HG02642 (cell line): ENCODE data around the gene MYH2.
"Not testable (repeated sequence)": the region's sequence is repeated elsewhere in the genome, so short reads cannot be mapped to it uniquely, and the experiment has no call there.

Source experiments
- ATAC-seq: cut with Tn5 transposase; IDR thresholded peaks from one replicate; pipeline ENCODE4 v1.9.1; 2021; ENCODE audit warnings: mild to moderate bottlenecking; ENCODE audit not compliant: unreplicated experiment, poor library complexity

The MYH2 gene

DNA sequence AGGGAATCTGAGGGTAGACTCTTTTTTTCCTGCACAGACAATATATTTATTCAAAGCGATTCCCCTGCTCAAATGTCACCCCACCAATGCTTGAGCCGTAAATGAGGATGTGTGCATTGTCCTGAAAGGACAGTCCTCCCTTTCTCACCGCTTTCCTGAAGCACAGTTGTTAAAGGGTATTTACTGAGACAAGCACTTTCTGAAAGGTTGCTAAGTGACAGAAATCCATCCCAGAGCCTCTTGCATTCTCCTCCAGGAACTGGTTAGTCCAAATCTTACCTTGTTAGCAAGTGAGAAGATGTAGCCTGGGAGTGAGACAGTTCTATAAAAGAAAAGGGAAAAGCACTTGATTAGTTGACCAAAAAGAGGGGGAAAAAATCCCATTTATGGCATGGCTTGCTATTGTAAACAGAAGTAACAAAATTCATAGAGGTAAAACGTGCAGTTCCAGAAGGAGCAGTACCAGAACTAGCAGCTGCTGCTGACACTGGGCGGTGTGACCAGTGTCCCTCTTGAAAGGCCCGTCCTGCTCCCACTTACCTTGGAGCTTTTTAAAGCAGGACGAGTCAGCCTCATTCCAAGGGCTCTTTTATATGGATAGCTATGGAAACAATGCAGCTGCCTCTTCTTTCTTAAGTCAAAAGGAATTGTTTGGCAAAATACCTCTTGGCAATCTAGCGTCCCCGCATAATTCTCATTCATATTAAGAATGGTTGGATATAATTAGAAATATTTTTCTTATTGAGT lies at the start of gene MYH2:
MYH2 (minus strand) TSS at position 563 of the 747 bp plus-strand sequence. CDS start 1,738 bp downstream, outside the sequence.
- no peak for ATAC-seq

DNA sequence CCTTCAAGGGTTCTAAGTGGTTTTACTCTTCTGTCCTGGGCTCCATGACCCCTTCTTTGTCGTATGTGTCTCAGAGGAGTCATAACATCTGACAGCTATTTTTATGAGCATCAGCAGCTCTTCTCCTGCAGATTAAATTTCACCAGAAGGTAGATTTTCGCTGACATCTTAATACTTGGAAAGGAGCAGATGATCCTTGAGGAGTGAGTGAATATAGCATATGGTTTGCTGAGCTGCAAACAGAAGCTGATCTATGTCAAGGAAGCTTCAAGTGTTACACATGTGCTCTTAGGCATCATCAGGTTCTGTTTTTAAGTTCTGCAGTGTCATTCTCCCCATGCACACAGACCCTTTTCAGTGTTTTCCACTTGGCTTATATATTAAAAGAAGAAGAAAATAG lies 49.2 kb upstream of the MYH2 start:
- ATAC-seq: no peak

DNA sequence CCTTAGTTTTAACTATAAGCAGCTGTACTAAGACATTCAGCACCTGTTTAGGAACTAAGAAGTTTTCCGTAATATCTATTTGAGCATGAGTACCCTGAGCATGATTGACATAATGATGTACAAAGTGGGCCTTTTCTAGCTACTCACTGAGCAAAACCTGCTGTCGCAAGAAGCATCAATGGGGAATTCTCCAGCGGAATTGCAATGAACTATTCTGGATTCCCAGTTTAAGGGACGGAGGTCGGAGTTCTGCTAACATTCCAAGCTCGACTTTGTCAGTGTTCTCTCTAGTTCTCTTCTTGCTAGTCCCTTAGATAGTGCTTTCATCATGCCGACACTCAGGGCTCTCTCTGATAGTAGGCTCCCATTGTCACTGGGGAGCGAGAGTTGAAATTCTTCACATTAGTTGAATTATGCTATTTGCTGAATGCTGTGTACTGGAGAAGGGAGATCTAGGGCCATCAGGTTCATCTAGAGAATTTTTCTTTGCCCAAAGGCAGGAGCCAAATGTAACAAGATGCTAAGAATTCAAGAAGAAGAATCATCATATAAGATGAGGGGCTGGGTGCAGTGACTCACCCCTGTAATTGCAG lies 40.2 kb upstream of the MYH2 start:
- no peak for ATAC-seq

DNA sequence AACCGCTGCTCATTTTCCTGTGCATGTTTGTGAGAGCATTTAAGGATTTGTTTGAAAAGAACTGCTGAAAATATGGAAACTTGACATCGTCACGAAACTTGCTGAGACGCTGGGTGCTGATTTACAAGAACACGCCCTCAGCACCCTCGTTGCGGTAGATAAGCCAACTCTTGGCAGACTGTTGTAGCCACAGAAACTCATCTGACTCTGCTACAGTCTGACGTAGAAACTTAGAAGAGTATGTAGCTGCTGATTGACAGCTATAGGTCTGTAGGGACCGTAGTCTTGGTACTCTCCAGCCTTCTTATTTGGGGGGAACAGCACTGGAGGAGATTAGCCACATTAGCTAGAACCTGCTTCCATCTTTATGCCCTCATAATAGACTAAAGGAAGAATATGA lies 36.1 kb upstream of the MYH2 start:
- ATAC-seq: no peak

DNA sequence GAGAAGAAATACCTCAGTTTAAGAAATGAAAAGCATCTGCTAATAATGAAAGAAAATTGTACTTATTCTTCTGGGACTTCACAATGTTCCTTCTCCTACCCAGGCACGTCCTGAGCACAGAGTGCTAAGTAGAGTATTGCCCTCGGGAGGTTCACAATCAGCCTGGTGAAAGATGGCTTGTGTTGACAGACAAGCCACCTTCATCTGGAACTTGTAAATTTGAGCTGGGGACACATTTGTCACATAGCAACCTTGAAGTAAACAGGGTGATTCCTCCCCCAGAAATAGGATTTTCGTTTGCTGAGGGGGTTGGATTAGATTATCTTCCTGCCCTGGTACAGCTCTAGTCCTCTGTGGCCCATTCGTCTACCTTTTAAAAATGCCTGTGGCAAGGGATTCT lies 34.4 kb upstream of the MYH2 start:
- no peak for ATAC-seq

DNA sequence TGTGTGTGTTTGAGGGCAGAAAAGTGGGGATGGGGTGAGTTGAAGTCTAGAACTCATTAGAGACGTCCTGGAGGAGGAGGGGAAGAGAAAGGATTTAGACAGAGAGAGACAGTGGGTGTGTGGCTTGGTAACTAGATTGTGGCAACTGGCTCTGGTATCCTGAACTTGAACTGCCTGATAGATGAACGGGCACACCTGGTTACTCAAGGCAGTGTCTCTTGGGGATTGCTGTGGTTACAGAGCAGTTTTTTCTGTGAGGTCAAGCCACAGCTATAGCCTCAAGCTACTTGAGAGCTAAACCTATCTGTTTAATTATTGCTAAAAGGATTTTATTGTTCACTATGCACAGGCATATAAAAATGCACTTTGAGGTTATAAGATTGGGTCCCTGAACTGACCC lies 29.8 kb upstream of the MYH2 start:
- ATAC-seq: no peak

DNA sequence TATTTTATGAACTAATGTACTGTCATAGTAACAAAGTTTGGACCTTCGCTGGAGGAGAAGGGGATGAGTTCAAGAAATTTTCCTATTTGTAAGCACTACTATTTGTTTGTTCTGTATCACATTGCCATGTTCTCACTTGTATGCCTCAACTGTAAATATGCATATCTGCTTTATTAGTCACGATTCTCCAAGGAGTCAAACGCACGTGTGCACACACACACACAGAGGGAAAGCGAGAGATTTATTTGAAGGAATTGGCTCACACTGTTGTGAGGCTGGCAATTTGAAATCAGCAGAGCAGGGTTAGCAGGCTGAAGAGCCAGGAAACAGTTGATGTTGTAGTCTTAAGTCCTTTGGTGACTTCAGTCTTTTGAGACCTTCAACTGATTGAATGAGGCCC lies 24.9 kb upstream of the MYH2 start:
- no peak for ATAC-seq

DNA sequence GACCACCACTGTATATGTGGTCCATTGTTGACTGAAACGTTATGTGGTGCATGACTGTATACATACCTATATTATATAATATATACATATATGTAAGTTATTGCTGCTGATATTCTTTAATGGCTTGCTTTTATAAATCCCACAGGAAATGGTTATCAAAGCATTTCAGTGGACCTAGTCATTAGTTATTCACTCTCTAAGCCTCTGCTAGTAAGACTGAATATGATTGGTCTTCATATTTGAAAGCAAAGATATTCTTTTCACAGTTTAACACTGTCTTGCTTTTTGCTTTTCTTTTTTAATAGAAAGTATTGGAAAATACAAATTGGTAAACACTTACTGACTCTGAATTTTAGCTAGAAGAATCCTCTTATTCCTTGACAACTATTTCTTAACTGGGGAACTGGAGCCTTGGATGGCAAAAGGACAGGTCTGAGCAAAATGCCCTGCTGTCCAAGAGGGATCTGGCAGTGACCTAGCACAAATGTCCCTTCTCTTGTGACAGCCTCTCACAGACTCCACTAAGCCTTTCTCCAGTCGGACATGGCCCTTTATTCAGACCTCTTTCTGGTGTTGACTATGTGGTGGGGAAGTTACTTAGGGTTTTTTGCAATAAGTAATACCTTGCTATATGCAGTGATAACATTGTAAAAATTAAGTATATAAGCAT lies 14.7 kb upstream of the MYH2 start:
- ATAC-seq: no peak

DNA sequence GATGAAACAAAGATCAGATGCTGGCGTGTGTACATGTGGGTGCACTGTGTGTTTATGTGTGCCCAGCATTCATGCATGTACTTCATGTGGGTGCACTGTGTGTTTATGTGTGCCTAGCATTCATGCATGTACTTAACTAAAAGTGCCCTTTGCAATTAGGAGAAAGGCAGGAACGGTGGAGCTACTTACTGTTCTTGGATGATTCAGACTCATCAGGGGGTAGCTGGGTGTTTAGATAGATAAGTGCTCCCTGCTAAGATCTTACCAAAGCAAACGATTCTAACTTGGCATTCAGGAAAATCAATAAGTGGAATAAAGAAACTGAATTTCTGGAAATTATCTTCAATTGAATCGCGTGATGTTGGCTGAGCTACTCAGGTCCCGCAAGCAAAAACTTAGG lies 8.6 kb upstream of the MYH2 start:
- no peak for ATAC-seq

DNA sequence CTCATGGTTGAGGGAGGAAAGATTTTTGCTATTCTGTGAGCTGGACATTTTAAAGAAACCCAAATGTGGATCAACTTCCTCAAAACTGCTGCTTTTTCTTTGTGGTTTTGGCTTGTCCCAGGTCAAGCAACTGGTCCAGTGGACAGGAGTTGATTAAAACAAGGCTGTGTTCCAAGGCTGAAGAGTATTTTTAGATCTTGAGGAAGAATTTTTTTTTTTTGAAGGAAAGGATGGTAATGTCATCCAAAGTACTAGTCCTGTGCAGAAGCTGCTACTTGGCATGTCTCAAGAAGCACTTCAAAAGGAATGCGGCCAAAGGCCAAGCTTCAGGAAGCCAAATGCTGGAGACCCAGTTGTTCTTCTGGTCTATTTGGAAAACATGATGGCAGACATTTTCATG lies 8.0 kb upstream of the MYH2 start:
- ATAC-seq: no peak

DNA sequence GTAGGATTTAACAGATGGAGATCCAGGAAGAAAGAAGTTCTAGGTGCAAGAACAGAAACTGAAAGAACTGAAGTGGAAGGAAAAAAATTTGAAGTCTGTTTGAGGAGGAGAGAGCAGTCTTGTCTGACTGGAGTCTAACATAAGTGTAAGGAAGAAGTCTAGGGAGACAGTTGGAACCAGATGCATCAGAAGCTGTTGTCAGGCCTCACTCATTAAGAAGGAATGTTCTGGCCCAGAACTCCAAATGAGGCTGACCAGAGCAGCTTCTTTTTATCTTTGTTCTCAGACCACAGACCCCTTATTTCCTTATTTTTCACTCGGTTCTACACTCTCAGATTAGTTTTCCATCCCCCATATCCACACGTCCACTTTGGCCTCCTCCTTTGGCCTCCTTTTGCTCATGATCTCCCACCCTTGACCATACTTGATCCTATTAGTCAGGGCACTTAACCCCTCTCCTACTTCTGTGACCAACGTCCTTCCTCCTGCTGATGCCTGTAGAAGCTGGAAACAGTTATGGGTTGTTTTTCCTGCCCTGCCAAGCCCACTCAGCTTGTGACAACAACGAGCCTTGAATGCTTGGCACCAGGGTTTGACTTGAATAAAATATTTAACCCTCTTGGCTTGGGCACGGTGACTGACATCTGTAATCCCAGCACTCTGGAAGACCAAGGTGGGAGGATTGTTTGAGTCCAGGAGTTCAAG lies 7.0 kb upstream of the MYH2 start:
- no peak for ATAC-seq

DNA sequence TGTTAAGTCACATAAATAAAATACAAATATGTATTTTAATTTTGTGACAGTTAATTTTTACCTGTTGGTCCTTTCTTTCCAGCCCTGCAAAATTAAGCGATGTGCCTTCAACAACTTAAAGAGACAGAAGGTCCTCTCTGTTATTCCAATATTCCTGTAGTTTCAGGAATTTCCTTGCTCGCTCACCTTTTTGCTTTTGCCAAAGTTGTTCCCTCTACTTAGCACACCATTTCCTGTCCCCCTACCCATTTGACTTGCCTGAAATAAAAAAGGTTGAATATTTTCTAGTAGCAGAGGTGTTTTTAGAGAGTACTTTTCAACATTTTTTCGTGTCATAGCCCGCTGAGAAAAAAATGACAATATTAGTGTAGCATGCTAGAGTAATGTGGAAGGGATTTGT lies 556 bp upstream of the MYH2 start:
- no peak for ATAC-seq

DNA sequence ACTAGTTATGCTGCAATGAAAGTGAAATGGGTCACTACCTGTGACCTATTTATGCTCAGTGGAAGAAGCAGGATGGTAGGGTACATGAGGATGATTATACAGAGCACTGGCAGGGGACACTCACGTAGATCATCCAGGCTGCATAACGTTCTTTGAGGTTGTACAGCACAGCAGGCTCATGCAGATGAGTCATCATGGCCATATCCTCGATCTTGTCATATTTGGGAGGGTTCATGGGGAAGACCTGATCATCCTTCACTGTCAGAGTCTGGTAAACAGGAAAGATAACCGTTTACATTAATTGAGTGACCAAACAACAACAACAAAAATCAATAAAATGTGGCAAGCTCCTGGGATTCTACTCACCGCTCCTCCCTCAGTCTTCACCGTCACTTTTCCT lies 2.1 kb downstream of the MYH2 start:
- no peak for ATAC-seq

DNA sequence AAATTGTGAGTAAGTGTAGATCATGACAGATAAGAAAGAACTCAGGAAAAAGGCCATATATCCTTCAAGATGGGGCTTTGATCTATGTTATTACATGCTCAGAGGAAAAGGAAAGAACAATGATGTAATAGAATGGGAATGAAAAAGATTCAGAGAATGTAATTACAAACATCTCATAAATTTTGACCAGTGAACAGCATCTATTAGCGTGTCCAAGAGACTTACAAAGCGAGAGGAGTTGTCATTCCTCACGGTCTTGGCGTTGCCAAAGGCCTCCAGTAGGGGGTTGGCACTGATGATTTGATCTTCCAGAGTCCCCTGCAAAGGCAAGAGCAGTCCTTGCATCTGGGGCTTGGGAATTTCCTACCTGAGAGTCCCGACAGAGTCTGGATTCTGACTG lies 6.0 kb downstream of the MYH2 start:
- not testable (repeated sequence) for ATAC-seq

DNA sequence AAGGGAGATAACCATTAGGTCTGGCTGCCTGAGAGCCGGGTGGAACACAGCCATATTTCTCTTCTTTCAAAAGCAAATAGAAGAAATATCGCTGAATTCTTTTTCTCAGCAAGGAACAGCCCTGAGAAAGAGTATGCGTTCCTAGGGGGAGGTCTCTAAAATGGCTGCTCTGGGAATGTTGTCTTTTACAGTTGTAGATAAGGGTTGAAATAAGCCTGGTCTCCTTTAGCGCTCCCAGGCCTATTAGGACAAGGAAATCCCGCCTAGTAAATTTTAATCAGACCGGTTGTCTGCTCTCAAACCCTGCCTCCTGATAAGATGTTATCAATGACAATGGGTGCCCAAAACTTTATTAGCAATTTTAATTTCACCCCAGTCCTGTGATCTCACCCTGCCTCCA lies 8.3 kb downstream of the MYH2 start:
- not testable (repeated sequence) for ATAC-seq

DNA sequence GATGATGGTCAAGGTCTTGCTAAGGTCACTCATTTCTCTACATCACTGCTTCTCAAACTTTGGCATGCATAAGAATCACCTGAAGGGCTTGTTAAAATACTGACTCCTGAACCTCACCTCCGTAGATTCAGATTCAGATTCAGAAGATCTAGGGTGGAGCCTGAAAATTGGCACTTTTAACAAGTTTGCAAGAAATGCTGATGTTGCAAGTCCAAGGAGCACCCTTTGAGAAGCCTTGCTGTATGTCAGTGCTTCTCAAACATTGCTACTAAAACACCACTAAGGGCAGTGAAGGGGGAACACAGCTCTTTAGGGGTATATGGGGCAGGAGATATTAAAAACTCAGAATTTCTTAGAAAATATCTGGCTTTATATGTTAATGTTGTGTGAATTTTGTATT lies 17.4 kb downstream of the MYH2 start:
- ATAC-seq: no peak

DNA sequence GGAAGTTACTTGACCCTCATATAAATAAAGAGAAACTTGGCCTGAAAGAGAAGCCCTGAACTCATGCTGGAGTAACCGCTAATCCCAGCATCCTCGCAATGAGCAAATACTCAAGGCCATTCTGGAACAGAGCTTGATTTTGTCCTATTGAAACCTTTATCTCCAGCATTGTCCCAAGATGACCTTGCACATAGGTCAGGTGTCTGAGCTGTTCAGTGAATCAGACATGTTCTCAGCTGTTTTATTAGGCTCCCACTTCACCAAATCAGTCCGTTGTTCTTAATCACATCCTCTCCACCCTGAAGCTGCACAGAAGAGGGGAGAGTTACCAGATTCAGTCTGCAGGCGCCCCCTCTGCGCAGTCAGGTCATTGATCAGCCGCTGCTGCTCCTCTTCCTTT lies 22.0 kb downstream of the MYH2 start:
- no peak for ATAC-seq

DNA sequence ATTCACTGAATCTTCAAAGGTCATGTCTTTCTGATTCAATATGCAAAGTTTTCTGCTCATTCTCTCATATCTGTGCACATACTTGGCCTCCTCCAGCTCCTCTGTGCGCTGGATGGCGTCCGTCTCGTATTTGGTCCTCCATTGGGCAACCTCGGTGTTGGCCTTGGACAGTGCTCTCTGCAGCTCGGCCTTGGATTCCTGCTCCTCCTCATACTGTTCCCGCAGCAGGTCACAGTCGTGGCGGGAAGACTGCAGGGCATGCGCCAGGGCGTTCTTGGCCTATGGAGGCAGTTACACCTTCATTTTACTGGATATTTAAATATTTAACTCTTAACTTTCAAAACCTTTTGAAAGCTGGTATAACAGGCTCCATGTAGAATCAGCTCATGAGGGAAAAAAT lies 22.9 kb downstream of the MYH2 start:
- no peak for ATAC-seq

DNA sequence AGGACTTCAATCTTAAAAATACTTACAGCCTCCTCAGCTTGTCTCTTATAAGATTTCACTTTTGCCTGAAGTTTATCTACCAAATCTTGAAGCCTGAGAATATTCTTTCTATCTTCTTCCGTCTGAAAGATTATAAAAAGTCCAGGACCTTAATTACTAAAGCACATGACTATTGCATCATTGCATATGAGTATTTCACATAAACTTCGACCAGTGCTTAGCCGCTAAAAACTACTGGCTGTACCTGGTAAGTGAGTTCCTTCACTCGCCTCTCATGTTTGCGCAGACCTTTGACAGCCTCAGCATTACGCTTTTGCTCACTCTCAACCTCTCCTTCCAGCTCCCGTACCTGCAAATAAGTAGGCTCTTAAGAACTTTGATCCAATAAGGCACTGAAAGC lies 26.4 kb downstream of the MYH2 start:
- no peak for ATAC-seq

DNA sequence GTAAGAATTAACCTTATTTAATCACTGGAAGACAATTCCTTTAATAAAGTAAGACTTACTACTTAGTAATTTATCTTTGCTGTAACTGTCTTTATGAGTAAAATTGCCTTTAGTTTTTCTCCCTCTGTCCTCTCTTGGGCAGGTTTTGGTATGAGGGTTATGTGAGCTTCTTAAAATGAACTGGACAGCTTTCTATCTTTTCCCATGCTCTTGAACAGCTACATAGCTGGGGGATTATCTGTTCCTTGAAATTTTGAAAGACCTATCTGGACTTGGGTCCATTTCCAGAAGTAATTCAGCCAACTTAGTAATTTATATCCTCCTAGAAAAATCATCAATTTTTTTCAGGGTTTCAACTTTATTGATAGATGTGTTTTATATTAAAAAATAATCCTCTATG lies 27.5 kb downstream of the MYH2 start:
- ATAC-seq: no peak
